DOHH2 (cell line): ENCODE results near the gene ISCA2.

ENCODE experiments used
- H3F3A ChIP-seq: fragments of 200-600 bp; sonication (generic), shearing (Covaris generic); 2 replicates; pipeline ENCODE4 v1.6.0; 2016; ENCODE audit warnings: antibody characterized with exemption, mild to moderate bottlenecking; ENCODE audit not compliant: control insufficient read depth, insufficient read depth
- H3K27ac ChIP-seq: fragments of 200-600 bp; sonication (generic); 2 replicates; pipeline ENCODE4 v1.5.1; 2014; ENCODE audit warnings: low read depth, mild to moderate bottlenecking, low read length, moderate library complexity
- H3K27me3 ChIP-seq: fragments of 200-600 bp; sonication (generic); 2 replicates; pipeline ENCODE4 v1.6.1; 2014; ENCODE audit warnings: mild to moderate bottlenecking, low read length, mixed read lengths; ENCODE audit not compliant: control insufficient read depth
- H3K36me3 ChIP-seq: fragments of 200-600 bp; sonication (generic); 2 replicates; pipeline ENCODE4 v1.6.1; 2014; ENCODE audit warnings: mild to moderate bottlenecking, low read length, moderate library complexity, mixed read lengths; ENCODE audit not compliant: control insufficient read depth
- H3K4me1 ChIP-seq: fragments of 200-600 bp; sonication (generic); 2 replicates; pipeline ENCODE4 v1.6.1; 2014; ENCODE audit warnings: mild to moderate bottlenecking, low read length, mixed read lengths; ENCODE audit not compliant: control insufficient read depth
- H3K4me2 ChIP-seq: fragments of 200-600 bp; sonication (generic); 2 replicates; pipeline ENCODE4 v1.6.0; 2014; ENCODE audit warnings: mild to moderate bottlenecking, low read length, moderate library complexity
- H3K4me3 ChIP-seq: fragments of 200-600 bp; sonication (generic); 2 replicates; pipeline ENCODE4 v1.5.1; 2014; ENCODE audit warnings: mild to moderate bottlenecking, low read length, mixed read lengths
- H3K79me2 ChIP-seq: fragments of 200-600 bp; sonication (generic); 2 replicates; pipeline ENCODE4 v1.6.1; 2014; ENCODE audit warnings: mild to moderate bottlenecking, low read length, mixed read lengths; ENCODE audit not compliant: control insufficient read depth
- H3K9me2 ChIP-seq: fragments of 200-600 bp; sonication (generic); replicated peaks from 2 replicates; pipeline ENCODE4 v1.6.1; 2014; ENCODE audit warnings: mild to moderate bottlenecking, low read length, mixed read lengths; ENCODE audit not compliant: control insufficient read depth
- H3K9me3 ChIP-seq: fragments of 200-600 bp; sonication (generic); 2 replicates; pipeline ENCODE4 v1.6.1; 2014; ENCODE audit warnings: antibody characterized with exemption, low read length, mixed read lengths; ENCODE audit not compliant: control insufficient read depth, insufficient read depth
- H4K20me1 ChIP-seq: fragments of 200-600 bp; sonication (generic); 2 replicates; pipeline ENCODE4 v1.6.0; 2014; ENCODE audit warnings: low read depth, mild to moderate bottlenecking, antibody characterized with exemption, low read length, moderate library complexity; ENCODE audit not compliant: control insufficient read depth, insufficient read depth
- EZH2phosphoT487 ChIP-seq: fragments of 200-600 bp; sonication (generic); IDR thresholded peaks from 2 replicates; pipeline ENCODE4 v1.6.1; 2017; ENCODE audit warnings: borderline replicate concordance, mild to moderate bottlenecking, antibody characterized with exemption, low read length, moderate library complexity, mixed read lengths
- TF ChIP-seq, protein P1 (sequence below): fragments of 200-600 bp; sonication (generic); IDR thresholded peaks from one replicate; pipeline ENCODE4 v1.5.1; 2014; ENCODE audit warnings: antibody characterized with exemption, mild to moderate bottlenecking, low read depth, low read length; ENCODE audit not compliant: poor library complexity, severe bottlenecking

Gene ISCA2

DNA sequence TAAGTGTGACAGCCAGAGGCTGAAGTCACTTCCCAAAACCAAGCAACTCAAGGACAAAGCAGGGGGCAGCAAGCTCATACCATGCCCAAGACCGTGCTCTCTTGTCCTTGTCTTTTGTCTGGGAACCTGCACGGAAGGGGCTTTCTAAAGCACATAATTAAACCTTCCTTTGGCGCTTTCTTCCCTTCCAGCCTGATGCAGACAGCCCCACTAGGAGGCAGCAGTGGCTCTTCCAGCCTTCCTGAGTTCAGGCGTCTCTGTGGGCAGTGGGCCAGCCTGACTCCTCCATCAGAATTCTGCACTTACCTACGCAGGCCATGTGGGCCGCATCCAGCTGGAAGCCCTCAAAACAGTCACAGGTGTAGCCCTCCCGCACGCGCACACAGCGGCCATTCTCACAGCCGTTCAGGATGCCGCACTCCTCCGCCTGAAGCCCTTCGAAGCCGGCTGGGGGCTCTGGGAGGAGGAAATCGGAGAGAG is 7.6 kb downstream of the ISCA2 start:
- Histone ChIP-seq H3K4me1 (peaks cover 5% of the 10 kb centered on the region), H3K4me2 (no peak overlapping the region), H3K27ac (no peak overlapping the region)

DNA sequence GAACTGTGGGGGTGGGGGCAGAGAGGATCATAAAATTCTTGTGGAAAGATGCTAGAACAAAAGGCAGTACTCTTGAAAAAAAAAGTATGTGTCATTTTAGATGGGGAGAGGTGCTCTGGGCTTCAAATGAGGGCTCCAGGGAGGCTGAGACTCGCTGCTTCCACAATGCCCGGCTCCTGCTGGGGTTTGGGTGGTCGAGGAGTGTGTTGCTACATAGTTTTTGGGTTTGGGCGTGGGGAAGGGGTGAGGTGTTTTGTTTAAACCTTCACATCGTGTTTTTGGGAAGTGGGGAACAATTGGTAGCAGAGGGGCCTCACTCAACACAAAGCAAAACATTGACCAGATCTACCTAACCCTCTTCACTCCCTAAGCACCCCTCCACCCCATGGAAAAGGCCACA is 8.1 kb downstream of the ISCA2 start:
- H3K27me3 ChIP-seq = no peaks in the 10 kb centered on the region; the same call in 1 of the 2 replicates
- H3K9me3 ChIP-seq = no peaks in the 10 kb centered on the region
- no peaks in the 10 kb centered on the region for H3K79me2 ChIP-seq
- no peaks in the 10 kb centered on the region for H3K9me2 ChIP-seq
- no peaks in the 10 kb centered on the region for H3F3A ChIP-seq
- TF ChIP-seq, protein P1, sequence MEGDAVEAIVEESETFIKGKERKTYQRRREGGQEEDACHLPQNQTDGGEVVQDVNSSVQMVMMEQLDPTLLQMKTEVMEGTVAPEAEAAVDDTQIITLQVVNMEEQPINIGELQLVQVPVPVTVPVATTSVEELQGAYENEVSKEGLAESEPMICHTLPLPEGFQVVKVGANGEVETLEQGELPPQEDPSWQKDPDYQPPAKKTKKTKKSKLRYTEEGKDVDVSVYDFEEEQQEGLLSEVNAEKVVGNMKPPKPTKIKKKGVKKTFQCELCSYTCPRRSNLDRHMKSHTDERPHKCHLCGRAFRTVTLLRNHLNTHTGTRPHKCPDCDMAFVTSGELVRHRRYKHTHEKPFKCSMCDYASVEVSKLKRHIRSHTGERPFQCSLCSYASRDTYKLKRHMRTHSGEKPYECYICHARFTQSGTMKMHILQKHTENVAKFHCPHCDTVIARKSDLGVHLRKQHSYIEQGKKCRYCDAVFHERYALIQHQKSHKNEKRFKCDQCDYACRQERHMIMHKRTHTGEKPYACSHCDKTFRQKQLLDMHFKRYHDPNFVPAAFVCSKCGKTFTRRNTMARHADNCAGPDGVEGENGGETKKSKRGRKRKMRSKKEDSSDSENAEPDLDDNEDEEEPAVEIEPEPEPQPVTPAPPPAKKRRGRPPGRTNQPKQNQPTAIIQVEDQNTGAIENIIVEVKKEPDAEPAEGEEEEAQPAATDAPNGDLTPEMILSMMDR = no peak
- no peak for TF ChIP-seq EZH2phosphoT487
- H4K20me1 ChIP-seq = 0 out of 2 replicates have a peak, but pooled peaks cover 5% of the 10 kb centered on the region
- H3K4me1 ChIP-seq = peaks cover 11% of the 10 kb centered on the region
- H3K27ac ChIP-seq = no peak overlapping the region
- no peaks in the 10 kb centered on the region for H3K36me3 ChIP-seq
- H3K4me2 ChIP-seq = no peak overlapping the region
- no peak overlapping the region for H3K4me3 ChIP-seq

More for the DNA sequence above, 7.6 kb downstream of the ISCA2 start:
- Histone ChIP-seq H3K4me3 (no peak overlapping the region), H3K9me2 (no peaks in the 10 kb centered on the region), H3K79me2 (no peaks in the 10 kb centered on the region), H3K27me3 (no peaks in the 10 kb centered on the region), H3K36me3 (0 out of 2 replicates have a peak, but pooled peaks cover under 1% of the 10 kb centered on the region), H3K9me3 (no peaks in the 10 kb centered on the region), H3F3A (no peaks in the 10 kb centered on the region), H4K20me1 (0 out of 2 replicates have a peak, but pooled peaks cover 5% of the 10 kb centered on the region)
- no peak for TF ChIP-seq EZH2phosphoT487
- TF ChIP-seq, protein P1 = peak; percentile 50

DNA sequence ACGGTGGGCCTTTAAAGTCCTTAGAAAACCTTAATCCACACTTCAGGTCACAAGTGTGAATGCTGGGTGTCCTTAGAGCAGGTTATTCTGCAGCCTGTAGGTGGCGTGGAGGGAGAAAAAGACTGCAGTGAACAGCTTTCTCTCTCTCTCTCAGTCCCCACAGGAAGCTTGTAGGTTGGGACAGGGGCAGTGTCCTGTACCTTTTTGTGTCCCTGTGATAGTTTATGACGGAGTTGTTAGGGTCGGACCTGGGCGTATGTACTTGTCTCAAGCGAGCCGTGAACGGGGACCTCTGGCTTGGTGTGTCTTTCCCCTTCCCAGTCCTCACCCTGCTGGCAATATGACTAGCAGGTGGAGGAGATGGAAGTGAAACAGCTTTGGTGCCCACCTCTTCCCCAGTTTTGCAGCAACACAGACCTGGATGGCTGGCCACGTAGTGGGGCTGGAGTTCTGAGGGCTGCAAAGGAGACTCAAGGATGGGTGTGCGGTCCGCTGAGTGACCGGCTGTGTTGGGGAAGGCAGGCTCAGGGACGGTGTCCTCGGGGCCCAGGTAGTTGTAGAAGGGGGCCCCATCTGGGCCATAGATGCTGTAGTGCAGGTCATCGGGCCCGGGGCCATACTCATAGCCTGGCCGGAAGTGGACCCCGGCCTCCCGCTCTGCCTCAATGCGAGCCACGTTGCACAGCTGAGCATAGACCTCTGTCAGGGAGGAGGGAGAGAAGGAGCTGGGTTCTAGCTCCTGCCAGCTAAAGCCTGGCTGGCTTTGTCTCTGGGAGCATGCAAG is 8.9 kb downstream of the ISCA2 start:
- Histone ChIP-seq H3K36me3 (no peaks in the 10 kb centered on the region), H3K4me2 (no peak overlapping the region), H3K27ac (no peak overlapping the region), H3K27me3 (no peaks in the 10 kb centered on the region; the same call in 1 of the 2 replicates), H3K9me2 (no peaks in the 10 kb centered on the region), H3K9me3 (no peaks in the 10 kb centered on the region), H4K20me1 (0 out of 2 replicates have a peak, but pooled peaks cover 5% of the 10 kb centered on the region), H3F3A (no peaks in the 10 kb centered on the region), H3K4me1 (peaks cover 12% of the 10 kb centered on the region), H3K79me2 (no peaks in the 10 kb centered on the region), H3K4me3 (no peak overlapping the region)
- no peak for TF ChIP-seq EZH2phosphoT487
- TF ChIP-seq, protein P1 = peak; percentile 76
